GM18867 (cell line): ENCODE data around the gene TESMIN.

Source experiments
- ATAC-seq: cut with Tn5 transposase; IDR thresholded peaks from one replicate; pipeline ENCODE4 v1.9.1; 2021; ENCODE audit warnings: mild to moderate bottlenecking, moderate library complexity; ENCODE audit not compliant: unreplicated experiment

TESMIN gene

DNA sequence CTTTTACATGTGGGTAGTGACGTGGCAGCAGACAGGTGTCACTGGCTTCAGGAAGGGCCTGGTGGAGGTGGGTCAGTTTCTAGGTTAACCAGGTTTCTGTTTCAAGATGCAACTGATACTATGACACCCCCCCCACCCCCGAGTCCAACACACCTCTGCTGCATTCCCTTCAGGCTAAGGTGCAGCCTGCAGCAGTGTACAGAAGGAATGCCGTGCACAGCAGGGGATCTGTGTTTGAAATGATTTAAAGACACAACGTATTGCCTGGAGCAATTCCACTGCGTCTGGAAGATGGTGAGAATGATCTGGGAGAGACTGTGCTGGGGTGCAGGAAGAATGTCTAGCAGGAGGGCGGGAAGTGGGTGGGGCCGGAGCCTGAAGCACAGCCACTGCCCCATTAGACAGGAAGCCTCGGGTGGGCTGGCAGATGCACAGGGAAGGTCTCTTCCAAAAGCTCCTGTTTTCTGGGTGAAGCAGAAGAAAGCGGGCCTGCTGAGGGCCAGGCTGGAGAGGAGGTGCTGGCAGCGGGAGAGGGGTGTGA, 11.9 kb upstream of the TESMIN start:
- ATAC-seq = no peak

DNA sequence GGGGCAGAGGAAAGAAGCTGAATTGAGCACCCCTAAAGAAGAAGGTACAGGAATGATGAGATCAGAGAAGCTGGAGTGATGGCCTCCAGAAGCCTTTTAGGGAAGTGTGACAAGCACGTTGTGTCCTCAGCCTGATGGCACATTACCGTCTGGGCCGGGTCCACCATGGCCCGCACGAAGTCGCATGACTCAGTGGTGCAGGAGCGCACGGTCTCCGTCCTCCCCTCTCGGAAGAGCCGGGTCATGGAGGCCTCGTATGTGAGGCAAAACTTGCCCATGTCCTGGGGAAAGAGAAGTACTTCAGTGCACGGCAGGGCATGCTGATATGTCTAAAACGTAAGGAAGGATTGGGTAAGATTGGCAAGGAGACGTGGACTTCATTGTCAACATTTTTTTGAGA, 11.2 kb upstream of the TESMIN start:
- ATAC-seq = no peak

DNA sequence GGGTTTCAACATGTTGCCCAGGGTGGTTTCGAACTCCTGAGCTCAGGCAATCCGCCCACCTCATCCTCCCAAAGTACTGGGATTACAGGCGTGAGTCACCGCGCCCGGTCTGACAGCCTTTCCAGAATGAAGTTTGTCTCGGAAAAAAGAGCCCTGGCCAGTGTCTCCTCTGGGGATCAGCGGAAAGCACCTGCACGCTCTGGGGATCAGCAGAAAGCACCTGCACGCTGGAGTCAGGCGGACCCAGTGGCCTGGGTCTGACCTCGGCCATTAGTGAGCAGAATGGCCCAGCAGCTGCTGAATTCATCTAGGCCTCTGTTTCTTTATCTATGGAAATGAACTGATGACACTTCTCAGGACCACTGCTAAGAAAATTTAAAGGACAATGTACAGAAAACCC, 10.5 kb upstream of the TESMIN start:
- ATAC-seq = no peak

DNA sequence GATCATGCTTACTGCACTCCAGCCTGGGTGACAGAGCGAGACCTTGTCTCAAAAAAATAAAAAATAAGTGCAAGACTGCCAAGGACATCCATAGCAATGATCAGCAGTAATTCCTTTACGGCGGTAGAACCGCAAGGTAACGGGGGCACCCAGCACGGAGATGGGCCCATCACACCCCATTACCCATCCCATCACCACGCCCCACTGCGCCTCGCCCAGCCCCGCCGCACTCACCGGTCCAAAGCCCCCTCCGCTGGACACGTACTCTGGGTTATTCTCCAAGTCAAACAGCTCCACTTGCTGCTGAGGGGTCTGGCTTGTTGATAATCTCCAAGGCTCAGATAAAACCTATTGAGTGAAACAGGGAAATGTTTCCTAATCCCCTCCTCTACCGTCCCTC, 8.7 kb upstream of the TESMIN start:
- ATAC-seq = no peak

DNA sequence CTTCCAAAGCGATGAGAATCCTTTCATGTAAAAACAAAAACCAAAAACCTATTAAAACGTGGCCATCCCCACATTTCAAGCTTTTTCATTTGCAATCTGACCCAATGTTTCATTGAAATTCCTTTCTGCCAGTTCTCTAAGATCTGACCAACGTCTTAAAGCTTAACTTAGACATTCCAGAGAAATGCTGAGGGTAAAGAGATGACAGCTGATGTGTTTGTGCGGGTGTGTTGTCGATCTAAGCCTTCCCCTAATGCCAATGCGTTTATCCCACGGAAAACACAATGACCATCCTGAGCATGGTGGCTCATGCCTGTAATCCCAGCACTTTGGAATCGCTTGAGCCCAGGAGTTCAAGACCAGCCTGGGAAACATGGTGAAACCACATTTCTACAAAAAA, 6.4 kb upstream of the TESMIN start:
- ATAC-seq = no peak

DNA sequence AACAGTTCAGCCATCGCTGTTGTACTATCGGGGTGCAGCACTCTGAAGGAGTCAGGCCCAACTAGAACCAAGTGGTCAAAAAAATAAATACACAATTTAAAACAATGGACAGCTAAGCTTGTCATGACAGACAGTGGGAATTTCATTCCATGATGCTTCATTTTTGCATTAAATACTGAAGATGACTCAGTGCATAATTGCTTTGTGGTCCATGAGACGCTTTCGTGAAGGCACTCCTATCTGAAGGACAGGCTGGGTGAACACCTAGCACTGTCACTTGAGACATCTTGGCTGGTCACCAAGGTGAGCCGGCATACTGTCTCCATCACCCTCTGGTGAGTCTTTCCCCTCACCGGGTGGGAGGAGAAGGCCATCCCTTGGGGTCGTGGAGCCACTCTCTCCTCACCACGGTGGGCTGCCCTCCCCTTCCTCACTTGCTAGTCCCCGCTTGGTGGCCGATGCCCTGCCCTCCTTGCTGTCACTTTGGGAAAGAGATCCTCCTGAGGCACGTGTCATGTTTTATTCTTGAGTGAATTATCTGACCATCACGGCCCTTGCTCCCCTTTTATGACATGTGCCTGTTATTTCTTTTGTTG, 4.9 kb upstream of the TESMIN start:
- ATAC-seq = no peak

DNA sequence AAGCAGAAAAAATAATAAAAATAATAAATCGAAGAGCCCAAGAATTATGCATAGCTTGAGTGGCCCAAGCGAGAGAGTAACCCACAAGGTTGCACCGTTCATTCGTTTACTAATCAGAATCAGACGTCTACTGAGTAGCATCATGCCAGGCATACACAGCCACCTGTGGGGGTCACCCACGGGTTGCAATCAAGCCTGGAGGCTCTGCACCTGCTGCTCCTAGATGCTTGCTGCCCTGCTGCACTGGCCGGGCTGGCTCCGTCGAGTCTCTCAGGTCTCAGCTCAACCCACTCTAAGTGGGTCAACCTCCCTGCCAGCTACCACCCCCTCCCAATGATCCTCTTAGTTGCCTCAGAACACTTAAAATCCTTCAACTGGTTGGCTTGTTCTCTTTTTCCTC, 2.0 kb upstream of the TESMIN start:
- ATAC-seq = no peak

DNA sequence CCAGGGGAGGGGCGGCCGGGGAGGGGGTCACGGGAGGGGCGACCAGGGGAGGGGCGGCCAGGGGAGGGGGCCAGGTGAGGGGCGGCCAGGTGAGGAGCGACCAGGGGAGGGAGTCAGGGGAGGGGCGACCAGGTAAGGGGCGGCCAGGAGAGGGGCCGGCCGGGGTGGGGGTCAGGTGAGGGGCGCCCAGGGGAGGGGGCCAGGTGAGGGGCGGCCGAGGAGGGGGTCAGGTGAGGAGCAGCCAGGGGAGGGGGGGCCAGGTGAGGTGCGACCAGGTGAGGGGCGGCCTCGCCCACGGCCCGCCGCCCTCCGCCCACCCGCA, 355 bp downstream of the TESMIN start:
- no peak for ATAC-seq

DNA sequence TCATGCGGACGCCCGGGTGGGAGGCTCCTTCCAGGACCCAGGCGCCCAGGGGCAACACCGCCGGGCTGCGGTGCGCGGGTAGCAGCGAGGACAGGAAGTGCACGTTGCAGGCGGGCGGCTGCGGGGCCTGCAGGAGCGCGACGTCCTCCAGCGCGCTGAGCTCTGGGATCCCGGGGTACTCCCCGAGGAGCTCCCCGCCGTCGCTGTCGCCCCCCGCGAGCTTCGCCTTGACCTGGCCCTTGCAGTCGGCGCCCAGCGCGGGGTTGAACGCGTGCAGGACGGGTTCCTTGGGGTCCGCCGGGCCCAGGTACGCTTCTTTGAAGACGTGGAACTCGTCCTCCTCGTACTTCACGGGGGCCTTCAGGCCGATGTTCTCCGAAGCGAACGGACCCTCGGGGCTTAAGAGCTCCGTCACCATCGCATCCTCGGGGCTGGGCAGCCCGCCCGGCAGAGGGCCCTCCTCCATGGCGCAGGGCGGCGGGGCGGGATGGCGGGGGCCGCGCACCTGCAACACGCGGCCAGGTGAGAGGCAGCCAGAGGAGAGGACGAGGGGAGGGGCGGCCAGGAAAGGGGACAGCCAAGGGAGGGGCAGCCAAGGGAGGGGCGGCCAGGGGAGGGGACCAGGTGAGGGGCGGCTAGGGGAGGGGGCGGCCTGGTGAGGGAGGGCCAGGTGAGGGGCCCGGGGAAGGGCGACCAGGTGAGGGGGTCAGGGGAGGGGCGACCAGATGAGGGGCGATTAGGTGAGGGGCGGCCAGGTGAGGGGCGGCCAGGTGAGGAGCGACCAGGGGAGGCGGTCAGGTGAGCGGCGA, 921 bp downstream of the TESMIN start:
- no peak for ATAC-seq

DNA sequence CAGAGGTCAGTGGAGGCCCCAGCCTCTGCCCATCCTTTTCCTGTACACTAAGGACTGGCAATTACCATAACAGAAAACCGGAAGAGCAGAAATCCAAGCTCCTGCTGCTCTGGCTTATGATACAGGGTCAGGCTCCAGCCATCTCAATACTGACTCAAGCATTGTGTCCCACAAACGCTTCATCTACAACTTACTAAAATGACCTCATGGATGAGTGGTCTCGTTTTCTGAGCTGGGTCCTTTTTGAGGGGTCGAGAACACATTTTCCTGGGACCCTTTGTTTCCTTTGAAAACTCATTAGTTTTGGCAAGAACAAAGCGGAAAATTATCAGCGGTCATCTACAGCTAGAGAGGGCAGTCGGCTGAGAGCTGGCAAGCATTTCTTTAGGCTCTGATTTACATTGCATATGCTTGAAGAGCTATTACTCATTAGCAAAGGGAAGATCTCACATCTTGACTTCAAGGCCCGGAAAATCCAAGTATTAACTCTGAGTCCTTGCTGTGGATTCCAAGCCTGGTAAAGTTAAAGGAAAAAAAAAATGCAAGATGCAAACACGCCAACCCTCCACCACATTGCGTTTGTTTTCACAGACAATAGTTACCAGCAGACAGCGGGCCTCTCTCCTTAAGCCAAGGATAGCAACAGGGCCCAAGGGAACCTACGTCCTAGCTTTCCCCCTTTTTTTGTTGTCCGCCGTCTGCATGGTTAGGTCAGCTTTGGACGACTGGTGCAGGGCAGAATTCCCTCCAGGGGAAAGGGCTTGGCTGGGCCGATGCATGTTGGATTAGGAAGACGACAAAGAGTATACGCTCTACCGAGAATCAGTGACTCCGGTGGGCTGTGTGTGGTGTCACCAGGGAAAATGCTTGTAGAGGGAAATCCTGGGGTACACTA, 1.8 kb downstream of the TESMIN start:
- ATAC-seq = no peak

DNA sequence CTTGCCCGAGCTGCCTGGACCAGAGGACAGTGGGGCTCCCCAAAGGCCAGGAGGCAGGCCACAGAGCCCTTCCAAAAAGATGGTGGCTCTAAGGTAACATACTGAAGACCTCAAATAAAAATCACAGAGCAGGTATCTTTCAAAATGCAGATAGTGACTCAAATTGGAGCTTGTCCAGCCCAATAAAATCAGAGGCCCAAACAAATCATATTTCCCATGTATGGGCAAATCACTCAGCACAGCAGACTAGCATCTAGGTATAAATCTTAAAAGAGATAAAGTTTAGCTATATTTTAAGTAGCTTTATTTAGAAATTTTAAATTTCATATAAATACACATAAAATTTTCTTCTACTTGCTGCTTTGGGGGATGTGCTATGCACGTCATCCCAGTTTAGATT, 3.3 kb downstream of the TESMIN start:
- no peak for ATAC-seq

DNA sequence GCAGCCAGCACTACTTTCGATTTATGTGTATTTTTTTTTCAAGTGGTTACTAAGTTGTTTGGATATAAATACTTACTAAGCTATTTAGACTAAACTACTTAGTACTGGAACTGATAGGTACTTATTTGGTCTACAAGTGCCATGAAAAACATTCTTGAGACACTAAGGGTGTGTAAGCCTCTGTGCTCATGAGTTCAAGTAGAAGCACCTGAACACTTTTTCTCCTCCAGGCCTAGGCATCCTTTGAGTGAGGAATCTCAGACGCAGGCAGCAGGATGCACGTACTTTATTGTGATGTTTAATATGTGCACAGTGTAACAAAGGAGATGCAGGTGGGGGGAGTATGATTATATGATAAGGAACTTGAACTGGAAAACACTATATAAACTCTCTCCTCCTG, 7.8 kb downstream of the TESMIN start:
- no peak for ATAC-seq

DNA sequence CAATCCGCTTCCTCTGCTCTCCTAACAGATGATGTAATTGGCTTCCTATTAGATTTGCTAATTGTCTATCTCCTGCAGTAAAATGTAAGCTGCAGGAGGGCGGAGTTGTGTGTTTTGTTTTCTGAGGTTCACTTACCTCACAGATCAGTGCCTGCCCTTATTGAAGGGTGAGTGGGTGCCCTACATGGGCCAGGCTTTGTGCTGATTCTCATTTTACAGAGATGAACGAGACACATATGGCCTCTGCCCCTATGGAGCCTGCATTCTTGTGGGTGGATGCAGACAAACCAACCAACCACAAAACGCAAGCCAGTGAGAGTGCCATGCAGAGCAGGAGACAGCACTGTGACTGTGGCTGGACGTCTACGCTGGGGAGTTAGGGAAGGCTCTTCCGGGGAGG, 9.9 kb downstream of the TESMIN start:
- ATAC-seq = no peak

DNA sequence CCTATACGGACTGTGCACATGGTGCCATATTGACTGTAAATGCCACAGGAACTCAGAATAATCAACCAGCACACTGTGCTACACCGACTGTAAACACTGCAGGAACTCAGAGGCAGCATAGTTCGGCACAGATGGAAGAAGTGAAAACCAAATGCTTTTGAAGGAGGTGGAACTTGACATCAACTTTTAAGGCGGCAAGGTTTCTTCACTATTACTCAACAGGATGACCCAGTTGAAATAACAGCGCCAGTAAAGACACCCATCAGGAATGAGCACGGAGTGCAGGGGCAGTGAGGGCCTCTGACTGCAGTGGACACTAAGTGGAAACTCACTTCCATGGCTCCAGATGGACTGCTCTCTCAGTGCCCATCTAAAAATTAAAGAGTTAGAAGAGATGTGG, 15.7 kb downstream of the TESMIN start:
- ATAC-seq = no peak

DNA sequence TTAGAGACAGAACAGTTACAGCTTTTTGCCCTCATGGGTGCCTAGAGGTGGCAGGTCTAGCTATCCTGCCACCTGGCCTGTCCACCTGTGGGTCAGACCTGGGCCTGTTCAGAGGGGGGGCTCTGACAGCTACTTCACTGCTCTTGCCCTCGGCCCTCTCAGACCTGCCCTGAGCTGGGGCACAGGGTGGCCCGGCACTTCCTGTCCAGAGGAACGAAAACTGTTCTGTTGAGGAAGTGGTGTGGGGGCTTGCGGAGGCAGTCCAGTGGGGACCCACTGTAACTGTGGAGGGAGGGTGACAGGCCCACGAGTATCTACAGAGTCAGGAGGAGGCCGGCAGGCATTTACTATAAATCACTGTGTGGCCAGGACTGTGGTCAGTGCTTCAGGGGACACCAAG, 16.2 kb downstream of the TESMIN start:
- ATAC-seq = no peak

DNA sequence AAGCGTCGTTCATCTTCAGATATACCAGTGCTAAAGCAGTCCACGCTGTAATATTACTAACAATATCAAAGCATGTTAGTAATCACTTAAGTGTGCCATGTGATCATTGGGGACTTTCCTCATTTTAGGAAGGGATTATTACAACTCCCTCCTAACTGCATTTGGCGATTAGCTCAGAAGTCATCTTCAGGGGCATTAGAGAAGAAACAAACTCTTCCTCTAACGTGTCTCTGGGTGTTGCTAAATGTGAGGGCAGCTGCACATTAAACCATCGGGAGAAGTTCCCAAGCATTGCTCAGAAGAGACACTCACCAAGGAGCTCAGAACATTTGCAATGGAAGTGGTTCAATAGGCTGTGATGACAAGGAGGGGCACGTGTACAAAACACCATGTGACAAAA, 17.2 kb downstream of the TESMIN start:
- no peak for ATAC-seq

DNA sequence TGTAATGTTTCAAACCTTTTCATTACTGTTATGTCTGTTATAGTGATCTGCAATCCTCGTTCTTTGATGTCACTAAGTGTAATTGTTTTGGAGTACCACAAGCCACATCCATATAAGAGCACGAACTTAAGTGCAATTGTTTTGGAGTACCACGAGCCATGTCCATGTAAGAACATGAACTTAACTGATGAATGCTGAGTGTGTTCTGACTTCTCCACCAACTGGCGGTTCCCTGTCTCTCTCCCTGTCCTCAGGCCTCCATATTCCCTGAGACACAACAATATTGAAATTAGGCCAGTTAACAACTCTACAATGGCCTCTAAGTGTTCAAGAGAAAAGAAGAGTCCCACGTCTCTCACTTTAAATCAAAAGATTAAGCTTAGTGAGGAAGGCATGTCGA, 23.5 kb downstream of the TESMIN start:
- ATAC-seq = no peak

DNA sequence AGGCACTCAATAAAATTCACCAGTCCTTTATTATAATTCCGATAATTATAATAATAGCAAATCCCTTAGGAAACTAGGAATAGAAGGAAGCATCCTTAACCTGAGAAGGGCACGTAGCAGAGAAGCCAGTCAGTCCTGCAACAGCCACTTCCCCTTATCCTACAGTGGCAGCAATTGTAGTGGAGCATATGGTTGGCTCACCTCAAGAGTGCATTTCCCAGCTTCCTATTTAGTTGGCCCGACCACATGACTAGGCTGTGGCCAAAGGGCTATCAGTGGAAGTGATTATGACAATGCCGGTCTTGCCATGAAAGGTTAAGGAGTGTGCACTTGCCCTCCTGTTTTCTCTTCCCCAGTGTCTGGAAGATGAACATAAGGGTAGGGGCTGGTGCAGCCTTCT, 27.0 kb downstream of the TESMIN start:
- no peak for ATAC-seq

DNA sequence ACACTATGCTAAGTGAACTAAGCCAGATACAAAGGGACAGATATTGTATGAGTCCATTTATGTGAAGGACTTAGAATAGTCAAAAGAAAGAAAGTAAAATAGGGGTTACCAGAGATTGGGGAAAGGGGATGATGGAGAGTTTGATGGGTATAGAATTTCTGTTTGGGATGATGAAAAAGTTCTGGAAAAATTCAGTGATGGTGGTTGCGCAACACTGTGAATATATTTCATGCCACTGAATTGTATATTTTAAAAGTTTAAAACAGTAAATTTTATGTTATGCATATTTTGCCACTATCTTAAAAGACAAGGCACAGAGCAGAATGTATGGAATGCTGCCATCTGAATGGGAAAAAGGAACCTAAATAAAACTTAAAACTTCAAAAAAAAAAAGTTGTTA, 29.2 kb downstream of the TESMIN start:
- ATAC-seq = no peak

DNA sequence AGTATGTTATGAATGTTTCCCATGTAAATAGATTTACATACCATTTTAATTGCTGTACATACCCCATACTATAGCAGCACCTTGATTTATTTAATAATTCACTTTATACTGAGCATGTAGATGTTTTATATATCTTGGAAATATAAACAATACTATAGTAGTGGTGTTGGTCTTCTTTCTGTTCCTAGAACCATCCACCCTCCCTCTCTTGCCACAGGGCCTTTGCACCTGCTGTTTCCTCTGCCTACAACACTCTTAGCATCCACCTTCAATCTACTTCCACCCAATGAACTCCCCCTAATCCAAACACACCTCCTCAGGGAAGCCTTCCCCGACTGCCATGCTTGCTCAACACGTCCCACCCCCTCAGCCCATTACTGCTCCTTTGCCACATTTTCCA, 30.2 kb downstream of the TESMIN start:
- no peak for ATAC-seq

DNA sequence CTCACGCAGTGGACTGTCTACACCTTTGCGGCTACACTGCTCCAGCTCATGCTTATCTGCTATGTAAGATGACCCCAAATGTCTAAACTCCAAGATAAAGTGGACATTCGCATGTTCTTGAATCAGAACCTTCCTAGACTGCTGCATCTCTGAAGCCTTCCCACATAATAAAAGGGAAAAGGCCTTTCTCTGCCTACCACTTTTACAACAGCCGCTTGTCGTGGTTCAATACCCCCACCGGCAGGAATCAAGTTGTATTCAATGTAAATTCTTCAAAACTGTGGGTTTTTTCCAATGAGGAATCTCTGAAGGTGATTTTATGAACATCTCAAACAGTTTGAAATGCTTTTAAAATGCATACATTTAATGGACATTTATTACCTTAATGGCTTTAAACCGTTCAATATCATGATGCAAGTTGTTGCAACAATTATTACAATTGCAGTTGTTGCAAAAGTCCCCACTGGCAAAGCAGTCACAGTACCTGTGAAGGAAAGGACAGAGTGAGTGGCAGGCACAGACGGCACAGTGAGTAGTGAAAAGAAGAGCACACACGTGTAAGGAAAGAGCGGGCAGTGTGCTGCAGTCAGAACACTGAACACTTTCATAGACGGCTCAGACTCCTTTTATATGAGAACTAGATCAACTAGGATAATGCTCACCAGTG, 35.7 kb downstream of the TESMIN start:
- no peak for ATAC-seq
